ENCODE data around the gene XK.

Gene XK

DNA sequence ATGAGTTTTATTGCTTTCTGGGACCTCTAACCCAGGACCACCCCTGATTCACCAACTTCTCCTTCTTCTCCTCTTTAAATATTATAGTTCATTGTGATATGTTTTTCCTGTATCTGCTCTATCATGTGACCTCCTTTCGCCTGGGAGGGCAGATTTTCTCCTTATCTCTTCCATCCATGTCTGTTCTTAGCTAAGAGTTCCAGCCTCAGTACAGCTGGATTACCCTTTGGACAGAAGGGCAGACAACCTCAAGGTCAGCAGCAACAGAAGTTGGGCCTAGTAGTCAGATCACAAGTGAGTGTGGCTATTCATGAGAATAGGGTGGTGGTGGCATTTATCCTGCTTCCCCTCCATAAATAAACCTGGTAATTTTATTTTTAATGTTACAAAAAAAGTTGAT lies 5.7 kb upstream of the XK start:
- no peak for DNase-seq (ENCODE audit: low read depth)

DNA sequence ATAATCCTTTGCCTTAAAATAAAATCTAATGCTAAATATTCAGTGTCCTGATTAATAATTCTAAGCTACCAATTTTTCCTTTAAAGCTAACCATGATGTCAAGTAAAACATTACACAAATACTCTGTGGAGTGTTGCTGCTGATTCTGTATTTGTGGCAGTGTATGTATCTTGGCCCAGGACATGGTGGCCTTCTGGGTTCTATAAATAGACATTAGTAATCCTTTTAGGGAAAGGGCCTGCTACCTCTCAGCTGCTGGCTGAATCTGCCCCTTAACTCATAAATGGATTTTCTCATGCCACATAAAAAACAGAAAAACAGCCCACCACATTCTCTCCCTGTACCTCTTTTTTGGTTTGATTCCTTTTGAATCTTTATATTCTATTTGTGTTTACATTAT lies 1.2 kb upstream of the XK start:
- peak; percentile 2 for DNase-seq (ENCODE audit: low read depth)

- DNase-seq (ENCODE audit: low read depth) = no peak
These were observed 618 bp upstream of the XK start for GRCh38 chrX:37684973-37685372.

DNA sequence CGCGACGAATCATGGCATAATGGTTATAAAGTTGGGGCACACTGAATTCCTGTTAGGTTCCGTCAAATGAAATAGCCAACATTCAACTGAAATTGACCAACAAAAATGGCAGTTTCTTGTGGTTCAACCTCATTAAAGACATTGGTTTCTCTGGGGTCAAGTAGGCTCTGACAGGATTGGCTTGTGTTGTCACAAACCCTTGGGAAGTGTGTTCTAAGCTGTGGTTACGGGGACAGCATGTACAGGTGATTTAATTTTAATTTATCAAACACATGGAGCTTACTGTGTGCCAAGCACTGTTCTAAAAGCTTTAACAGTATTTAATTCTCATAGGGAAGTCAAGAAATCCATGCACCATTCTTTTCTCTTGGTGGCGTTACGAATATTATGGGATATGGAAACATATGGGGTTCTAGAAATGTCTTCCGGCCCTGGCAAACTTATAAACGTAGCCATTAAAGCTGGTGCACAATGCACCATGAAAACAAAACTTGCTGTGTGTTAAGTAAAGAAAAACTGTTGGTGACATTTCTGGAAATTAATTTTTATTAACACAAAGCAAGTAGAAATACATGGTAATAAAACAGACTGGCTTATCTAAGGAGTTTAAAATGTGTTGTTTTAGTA lies 891 bp downstream of the XK start:
- DNase-seq (ENCODE audit: low read depth) = no peak

GRCh38 chrX:37686996-37687395 lies 1.4 kb downstream of the XK start:
- no peak for DNase-seq (ENCODE audit: low read depth)

- no peak for DNase-seq (ENCODE audit: low read depth)
These were observed 4.5 kb downstream of the XK start for GRCh38 chrX:37690119-37690518.

DNA sequence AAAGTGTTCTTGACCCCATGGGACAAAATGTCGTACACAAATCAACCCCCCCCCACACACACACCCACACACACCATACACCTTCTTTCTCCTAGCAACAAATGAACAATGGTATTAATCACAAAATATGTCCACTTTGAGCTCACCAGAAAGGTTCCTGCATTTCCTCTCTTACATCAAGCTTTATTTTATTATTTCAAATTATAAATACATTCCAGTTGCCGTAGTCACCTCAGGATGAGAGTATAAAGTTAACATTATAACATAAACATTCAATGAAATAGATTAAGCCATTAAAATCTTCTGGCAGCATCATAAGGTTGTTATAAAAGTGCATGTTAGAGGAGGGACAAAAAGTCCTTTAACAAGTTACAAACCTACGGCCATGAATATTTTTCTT lies 7.3 kb downstream of the XK start:
- DNase-seq (ENCODE audit: low read depth) = no peak

- DNase-seq (ENCODE audit: low read depth) = no peak
These were observed 11.7 kb downstream of the XK start for GRCh38 chrX:37697169-37697760.

DNA sequence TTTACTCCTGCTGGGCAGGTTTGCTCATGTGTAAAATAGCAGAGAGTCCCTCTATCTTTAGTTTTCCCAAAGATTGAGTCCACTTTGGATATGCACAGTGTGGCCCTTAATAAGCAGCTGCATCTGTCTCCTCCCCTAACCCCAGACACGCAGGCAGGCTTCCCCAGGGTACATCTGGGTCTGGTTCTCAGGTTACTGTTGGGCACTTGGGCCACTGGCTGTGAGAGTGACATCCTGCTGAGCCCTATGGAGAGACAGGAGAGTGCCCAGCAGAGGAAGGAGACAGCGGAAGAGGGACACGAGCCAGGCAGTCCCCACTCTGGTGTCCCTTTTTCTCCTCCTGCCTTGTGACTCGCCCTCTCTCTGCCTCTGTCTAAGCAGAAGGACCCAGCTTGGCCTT lies 16.0 kb downstream of the XK start:
- no peak for DNase-seq (ENCODE audit: low read depth)

DNA sequence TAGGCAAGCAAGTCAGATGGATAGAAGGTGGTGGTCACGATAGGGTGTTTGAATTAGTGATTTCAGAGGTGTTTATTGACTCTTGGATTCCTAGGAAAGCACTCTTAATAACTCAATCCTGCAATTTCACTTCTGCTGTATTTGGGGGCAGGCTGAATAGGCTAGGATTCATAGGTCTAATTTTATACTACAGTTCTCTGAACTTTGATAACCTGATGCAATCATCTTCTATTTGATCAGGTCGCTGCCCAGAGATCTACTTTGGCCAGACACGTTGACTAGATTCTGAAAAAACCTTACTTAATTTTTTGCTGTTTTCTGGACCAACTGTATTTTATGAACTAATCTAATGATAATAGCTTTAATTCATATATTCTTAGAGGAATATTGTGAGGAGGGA lies 26.4 kb downstream of the XK start:
- DNase-seq (ENCODE audit: low read depth) = no peak

DNA sequence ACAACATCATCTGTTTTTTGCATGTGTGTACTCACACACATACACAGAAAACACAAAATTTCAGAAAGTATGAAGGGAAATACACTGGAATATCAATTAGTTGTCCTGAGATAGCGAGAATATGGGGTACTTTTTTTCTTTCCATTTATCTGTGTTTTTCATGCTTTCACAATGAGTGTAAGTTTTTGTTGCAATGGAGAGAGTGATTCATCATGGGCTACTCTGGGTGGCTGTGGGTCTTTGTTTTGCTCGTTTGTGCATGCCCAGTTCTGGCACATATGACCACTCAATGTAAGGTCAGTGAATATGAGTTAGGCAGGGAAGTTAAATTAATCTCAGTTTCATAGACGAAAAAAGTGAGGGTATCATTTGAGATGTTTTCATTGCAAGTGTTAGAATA lies 26.9 kb downstream of the XK start:
- no peak for DNase-seq (ENCODE audit: low read depth)

- no peak for DNase-seq (ENCODE audit: low read depth)
These were observed 28.9 kb downstream of the XK start for GRCh38 chrX:37714479-37714878.

DNA sequence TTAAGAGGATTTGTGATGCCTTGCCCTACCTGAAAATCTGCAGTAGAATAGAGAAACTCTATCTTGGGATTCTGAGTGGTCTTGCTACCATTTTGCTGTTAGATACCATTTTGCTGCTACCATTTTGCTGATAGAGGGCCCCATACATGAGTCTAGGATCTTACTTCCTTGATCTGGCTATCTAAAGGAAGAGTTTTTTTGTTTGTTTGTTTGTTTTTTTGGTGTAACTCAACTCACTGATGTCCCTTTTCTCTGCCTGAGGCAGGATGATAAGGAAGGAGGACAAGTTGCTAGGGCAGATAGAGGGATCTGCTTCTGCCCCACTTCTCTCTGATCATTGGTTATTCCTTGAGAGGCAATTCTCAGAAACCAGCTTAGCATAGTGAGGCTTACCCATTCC lies 31.0 kb downstream of the XK start:
- DNase-seq (ENCODE audit: low read depth) = no peak

DNA sequence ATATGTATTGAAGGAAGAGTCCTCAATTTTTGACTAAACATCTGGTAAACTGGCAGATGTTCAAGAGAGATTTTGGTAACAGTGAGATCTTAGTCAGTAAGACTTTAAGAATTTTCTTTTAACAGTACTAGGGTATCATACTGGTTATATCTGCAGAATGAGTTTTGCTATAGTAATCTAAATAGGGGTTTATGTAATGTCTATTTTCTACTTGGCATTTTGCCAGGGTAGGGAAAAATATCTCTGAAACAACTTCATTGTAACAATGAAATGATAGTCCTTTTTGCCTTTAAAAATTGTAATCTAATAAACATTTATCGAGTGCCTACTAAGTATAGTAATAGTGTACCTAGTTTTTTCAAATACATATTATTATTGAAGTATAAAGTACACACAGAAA lies 32.1 kb downstream of the XK start:
- no peak for DNase-seq (ENCODE audit: low read depth)

GRCh38 chrX:37722595-37722994 lies 37.0 kb downstream of the XK start:
- no peak for DNase-seq (ENCODE audit: low read depth)

GRCh38 chrX:37726346-37726745 lies 40.8 kb downstream of the XK start:
- DNase-seq (ENCODE audit: low read depth) = no peak

- DNase-seq (ENCODE audit: low read depth) = peak; percentile 55
These were observed 59.8 kb downstream of the XK start for GRCh38 chrX:37745354-37745753.

GRCh38 chrX:37745835-37746217 lies 60.2 kb downstream of the XK start:
- DNase-seq (ENCODE audit: low read depth) = no peak

DNA sequence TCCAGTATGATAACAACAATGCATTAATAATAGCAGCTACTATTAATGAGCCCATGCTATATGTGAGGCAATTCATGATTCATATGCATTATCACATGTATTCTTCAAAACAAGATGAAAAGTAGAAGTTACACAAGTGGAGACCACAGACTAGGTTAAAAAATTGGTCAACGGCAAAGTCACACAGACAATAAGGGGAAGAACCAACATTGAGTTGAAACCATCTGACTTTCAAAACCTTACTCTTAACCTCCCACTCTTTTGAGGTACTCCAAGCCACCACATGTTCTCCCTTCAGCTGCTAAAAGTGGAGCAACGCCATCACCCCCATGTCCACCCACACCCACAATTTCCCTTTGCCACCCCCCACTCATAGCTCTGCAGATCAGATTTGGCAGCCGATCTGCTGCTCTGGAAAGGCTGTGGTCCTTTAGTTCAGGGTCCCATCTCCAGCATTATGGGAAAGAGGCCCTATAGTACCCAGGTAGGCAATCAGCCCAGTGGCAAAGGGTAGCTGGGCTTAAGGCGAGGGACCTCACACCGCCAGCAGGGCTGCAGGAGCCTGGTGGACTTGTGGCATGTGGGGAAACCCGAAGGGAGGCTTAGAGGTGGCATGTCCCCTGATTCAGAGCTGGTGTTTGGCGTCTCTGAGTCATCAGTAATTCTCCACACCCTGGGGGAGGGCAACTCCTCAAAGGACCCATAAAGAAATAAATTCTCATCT lies 60.8 kb downstream of the XK start:
- no peak for DNase-seq (ENCODE audit: low read depth)

GRCh38 chrX:37746951-37747350 lies 61.4 kb downstream of the XK start:
- no peak for DNase-seq (ENCODE audit: low read depth)

GRCh38 chrX:37752281-37752680 lies 66.7 kb downstream of the XK start:
- DNase-seq (ENCODE audit: low read depth) = no peak

DNA sequence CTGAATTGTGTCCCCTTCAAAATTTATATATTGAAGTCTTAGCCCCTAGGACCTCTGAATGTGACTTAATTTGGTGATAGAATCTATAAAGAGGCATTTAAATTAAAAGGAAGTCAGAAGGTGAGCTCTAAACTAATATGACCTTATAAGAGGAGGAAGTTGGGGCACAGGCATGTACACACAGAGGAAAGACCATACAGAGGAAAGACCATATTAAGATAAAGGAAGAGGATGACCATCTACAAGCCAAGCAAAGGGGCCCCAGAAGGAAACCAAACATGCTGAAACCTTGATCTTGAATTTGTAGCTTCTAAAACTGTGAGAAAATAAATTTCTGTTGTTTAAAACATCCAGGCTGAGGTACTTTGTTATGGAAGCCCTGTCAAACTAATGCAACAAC lies 67.3 kb downstream of the XK start:
- DNase-seq (ENCODE audit: low read depth) = no peak

DNA sequence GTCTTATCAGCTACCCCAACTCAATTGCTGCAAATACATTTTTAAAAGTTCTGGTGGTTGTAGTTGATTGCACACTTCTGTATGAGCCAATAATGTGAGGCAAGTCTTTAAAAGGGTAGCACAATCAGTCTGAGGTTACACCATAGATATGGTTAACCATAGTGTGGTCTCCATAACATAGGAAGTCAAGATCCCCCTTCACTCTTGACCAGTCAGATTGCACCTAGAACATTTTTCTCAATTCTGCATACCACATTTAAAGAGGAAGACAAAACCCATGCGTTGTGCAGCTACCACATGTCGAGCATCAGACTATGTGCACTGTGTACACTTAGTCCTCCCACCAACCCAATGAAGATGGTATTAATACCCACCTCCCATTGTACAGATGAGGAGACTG lies 67.8 kb downstream of the XK start:
- no peak for DNase-seq (ENCODE audit: low read depth)

DNA sequence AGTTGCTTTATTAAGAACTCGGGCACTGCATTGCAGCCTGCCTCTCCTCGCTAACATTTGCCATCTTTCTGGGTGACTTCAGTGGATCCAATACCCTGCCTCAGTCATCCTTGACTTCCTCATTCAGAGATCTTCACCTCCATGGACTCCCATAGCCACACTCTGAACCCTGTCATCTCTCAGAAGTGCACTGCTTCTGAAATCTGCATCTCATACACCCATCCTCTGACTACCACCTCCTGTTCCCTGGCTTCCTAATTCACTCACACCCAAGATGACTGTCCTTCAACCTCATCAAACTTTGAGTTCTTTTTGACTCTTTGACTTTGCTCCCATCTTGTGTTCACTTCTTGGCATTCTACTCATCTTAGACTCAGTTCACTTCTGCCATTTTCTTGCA lies 68.9 kb downstream of the XK start:
- DNase-seq (ENCODE audit: low read depth) = no peak

All from EH (cell line).